DMS114 treated with DMSO at 0.1 percent for 48 hours (cell line): ENCODE results near the gene BCAS4.
A peak's percentile ranks its signal among the peaks of the same experiment; 100 is the strongest.

Source experiments
- DNase-seq: peaks from one replicate; lab custom pipeline; 2025; ENCODE audit not compliant: unreplicated experiment; lab: John Stamatoyannopoulos, UW

BCAS4 gene

DNA sequence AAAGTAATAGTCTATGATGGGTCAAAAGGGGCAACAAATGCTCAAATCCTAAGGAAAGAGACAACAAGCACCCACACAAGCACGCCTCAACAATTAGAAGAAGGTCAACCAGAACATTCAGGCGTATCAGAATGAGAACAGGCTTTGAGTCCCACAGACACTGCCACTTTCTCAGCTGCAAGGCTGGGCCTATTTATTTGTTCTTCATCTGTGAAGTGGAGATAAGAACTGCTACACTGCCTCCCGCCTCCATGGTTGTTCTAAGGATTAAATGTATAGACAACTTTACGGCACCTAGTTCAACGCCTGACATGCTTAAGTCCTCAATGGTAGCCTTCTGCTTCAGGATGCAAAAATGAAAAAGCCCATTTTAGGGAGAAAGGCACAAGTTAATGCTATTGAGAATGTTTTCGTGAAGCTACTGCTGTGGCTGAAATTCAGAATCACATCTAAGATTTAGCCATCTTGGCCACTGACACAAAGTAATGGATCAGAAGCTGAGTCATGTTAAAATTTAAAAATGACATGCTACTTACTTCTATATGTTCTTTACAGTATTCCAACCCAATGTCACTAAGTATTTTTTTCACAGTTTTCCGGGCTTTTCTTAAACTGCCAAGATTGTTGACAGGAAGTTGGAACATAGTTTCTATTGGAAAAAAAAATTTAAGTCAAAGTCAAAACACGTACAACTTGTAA lies 108.6 kb downstream of the BCAS4 start:
- DNase-seq = no peak

GRCh38 chr20:50904067-50904570 lies 109.3 kb downstream of the BCAS4 start:
- no peak for DNase-seq

- DNase-seq = no peak
Observed at GRCh38 chr20:50909413-50909812, 114.6 kb downstream of the BCAS4 start.

- DNase-seq = no peak
Observed at GRCh38 chr20:50911030-50911429, 116.2 kb downstream of the BCAS4 start.

GRCh38 chr20:50911716-50912115 lies 116.9 kb downstream of the BCAS4 start:
- DNase-seq = no peak

DNA sequence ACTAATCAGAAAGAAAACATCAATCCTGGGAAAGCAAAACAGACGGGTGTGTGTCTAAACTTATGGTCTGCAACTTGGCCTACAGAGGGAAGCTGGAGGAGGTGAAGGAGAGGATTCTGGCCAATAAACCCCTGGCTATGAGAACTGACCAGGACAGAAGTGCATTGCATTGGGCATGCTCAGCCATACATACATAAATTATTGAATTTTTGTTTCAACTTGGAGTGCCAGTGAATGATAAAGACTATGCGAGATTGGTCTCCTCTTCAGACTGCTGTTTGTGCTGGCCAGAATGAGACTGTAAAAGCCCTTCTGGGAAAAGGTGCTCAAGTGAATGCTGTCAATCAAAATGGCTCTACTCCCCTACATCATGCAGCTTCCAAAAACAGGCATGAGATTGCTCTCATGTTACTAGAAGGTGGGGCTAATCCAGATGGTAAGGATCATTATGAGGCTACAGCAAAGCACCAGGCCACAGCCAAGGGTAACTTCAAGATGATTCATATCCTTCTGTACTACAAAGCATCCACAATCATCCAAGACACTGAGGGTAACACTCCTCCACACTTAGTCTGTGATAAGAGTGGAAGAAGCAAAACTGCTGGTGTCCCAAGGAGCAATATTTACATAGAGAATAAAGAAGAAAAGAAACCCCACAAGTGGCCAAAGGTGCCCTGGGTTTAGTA lies 119.0 kb downstream of the BCAS4 start:
- DNase-seq = no peak

DNA sequence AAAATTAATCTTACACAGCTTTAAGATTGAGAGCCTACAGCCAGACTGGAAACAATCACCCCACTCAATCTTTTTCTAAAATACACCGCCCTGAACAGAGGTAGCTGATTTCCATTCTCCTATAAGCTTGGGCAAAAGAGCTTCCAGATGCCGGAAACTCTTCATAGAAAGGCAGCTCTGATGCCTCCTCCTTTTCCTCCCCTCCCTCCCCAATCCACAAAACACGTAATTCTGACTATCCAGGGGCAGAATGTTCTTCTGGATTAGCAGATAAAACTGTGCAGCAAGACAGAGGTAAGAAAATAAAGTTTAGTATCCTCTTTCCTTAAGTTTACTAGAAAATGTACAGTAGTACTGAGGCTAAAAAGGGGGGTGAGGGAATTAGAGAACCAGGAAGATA lies 120.6 kb downstream of the BCAS4 start:
- DNase-seq = no peak

DNA sequence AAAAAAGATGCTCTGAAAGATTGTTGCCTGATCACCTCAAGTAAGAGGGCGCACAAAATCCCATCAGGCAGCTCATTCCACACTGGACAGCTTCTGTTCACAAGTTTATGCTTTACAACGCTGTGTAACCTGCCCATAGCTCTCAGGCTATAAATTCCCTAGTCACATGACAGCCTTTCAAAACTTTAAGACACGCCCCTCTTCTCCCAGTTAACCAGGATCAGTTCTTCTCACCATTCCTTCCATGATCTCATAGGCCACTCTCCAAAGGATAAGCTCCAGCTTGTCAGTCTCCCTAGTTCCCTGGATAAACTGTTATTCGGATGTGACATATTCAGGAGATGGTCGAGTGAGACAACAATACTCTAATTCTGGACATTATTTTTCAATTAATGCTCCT lies 121.4 kb downstream of the BCAS4 start:
- peak; percentile 41 for DNase-seq

DNA sequence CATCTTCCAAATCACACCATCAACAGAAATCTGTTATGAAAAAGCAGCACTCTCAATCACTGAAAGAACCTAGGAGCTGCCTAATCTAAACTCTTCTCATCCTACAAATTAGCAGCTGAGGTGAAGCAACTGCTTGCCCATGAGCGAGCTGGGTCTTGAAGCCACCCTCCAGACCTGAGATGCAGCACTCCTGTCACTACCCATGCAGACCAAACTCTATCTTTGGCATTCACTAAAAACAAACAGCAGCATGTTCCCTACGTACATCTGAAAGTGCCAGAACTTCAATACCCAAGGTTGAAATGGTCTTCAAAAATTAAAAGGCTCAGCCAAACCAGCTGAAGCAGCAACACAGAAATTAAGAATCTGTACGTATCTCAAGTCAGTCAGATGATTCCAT lies 122.1 kb downstream of the BCAS4 start:
- DNase-seq = no peak

DNA sequence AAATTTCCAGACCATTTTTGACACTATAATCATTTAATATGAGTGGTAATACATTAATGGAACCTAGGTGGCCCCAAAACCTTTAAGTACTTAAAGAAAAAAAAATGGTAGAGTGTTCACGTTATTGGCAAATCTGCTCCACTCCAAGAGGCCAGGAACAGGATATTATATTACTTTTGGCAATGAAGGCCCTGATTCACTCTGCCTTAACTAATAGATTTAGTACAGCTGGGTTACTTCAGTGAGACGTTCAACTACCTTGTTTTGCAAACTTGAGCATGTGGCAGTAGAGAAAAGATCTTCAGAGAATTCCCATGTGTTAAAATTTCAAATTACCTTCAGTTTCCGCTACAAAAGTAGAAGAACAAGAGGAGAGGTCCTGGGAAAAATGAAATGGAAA lies 123.5 kb downstream of the BCAS4 start:
- no peak for DNase-seq

- no peak for DNase-seq
Observed at GRCh38 chr20:50919567-50919966, 124.7 kb downstream of the BCAS4 start.

DNA sequence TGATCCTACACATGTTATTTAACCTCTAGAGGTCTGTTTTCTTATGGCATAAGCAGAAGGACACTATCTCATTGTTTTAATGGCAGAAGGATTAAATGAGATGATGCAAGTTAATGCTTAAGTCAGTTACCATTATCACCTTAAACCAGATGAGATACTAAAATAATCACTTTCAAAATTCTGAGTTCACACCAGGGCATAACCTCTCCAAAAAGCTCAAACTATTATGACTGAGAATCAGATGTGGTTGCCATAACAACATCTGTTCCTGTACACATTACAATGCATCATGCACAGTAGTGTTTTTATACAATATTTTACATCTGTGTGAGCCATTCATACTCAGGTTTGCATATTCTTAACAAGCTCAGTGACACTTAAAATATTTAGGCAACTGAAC lies 126.1 kb downstream of the BCAS4 start:
- no peak for DNase-seq

DNA sequence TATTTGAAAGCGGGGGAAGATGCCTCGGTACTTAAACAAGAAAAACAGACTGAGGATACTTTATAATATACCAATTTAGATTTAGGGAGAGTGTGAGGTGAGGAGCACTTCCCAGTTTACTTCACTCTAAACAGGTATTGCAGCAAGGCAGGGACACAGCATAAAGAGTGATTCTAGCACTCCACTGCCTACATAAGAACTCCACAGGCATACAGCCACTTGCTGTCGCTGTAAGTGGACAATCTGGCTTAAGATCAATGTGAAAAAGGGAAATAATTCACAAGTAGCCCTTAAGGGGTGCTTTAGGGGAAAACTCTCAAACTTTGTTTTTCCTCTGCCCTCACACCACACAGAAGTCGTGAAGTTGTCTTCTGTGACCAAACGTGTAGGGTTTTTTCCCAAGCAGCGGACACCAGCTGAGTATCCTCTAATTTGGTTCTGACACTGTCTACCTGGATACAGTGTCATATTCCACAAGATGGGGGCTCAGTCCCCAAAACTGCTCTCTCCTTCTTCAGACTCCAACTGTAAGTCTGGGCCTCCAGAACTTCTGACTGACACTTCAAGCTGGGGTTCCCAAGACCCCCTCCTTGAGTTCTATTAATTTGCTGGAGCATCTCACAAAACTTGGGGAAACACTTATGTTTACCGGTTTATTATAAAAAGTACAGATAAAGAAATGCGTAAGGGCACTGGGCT lies 127.1 kb downstream of the BCAS4 start:
- DNase-seq = no peak

DNA sequence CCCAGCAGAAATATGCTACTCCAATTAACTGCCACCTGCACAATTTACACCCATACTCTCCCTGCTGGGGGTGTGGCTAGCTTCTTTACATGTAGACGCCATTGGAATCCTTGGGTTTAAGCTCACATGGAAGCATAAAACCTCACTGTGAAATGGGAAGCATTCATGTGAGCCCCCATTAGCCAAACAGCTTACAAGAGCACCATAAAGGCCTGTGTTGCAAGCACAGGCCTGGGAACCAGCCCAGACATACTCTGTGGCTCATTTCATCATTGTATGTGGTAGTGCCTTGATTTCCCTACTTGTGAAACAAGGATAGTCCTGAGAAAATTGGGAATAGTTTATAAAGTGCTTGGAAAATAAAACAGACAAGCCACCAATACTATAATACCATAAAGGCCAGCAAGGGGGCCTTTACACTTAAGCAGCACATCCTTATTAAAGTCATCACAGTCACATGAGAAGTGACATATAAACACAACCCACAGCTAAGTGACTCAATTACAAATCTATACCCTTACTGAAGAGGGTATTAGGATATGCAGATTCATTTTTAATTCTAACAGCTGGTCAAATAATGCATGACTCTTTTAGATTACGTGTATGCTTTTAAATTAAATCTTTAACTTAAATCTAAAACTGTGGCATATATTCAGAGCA lies 129.5 kb downstream of the BCAS4 start:
- no peak for DNase-seq

- DNase-seq = no peak
Observed at GRCh38 chr20:50926530-50926929, 131.7 kb downstream of the BCAS4 start.
